ENCODE data around the gene HBQ1. TPM values are rescaled to one million over a fixed set of nuclear protein-coding genes. Genes with fewer than 3 reads are reported as not detected.
A peak's percentile ranks its signal among the peaks of the same experiment; 100 is the strongest.
"Not testable (repeated sequence)": the region's sequence is repeated elsewhere in the genome, so short reads cannot be mapped to it uniquely, and the experiment has no call there.

Gene HBQ1
- polyA plus RNA-seq, 6 donors from 2014 or later = not detected

GRCh38 chr16:164134-164823 lies 16.0 kb upstream of the HBQ1 start:
- not testable (repeated sequence) for H3K9me3 Mint-ChIP-seq

GRCh38 chr16:164827-165538 lies 15.3 kb upstream of the HBQ1 start:
- peaks cover 34 to 64% (median 51%) of the 10 kb centered on the region in 3 donors for H3K27me3 Mint-ChIP-seq
- no peak overlapping the region for H3K27ac Mint-ChIP-seq
- H3K4me3 Mint-ChIP-seq = peak overlapping the region; percentile 7 to 77 (median 58)
- peaks cover 0 to 10% (median 5%) of the 10 kb centered on the region in 3 donors for H3K4me1 Mint-ChIP-seq
- ATAC-seq (ENCODE audit: low read depth in 2 of 2) (peak; percentile 24 to 26), DNase-seq (no peak)
- no peaks in the 10 kb centered on the region for H3K9me3 Mint-ChIP-seq
- no peaks in the 10 kb centered on the region for H3K36me3 Mint-ChIP-seq

More at GRCh38 chr16:164134-164823, 16.0 kb upstream of the HBQ1 start:
- H3K36me3 Mint-ChIP-seq; H3K4me3 Mint-ChIP-seq; H3K27ac Mint-ChIP-seq; ATAC-seq (ENCODE audit: low read depth in 2 of 2); DNase-seq: not testable (repeated sequence)
- Mint-ChIP-seq H3K4me1 (peaks cover 0 to 10% (median 5%) of the 10 kb centered on the region in 3 donors), H3K27me3 (peaks cover 38 to 64% (median 51%) of the 10 kb centered on the region in 3 donors)

- H3K9me3 Mint-ChIP-seq = no peaks in the 10 kb centered on the region
- H3K27ac Mint-ChIP-seq = peak within 1 kb of the TSS in 1 of 6 donors; percentile 49
- H3K4me3 Mint-ChIP-seq = peak within 1 kb of the TSS; percentile 7 to 85 (median 78)
- ATAC-seq (ENCODE audit: low read depth in 2 of 2) (peak; percentile 44 to 51), DNase-seq (no peak)
- H3K36me3 Mint-ChIP-seq = no peaks in the 10 kb centered on the region
- peaks cover 0 to 10% (median 5%) of the 10 kb centered on the region in 3 donors for H3K4me1 Mint-ChIP-seq
- peaks cover 40 to 72% (median 59%) of the 10 kb centered on the region in 3 donors for H3K27me3 Mint-ChIP-seq
These were observed 14.5 kb upstream of the HBQ1 start, which contains the start of gene HBM for GRCh38 chr16:165539-166374. HBM (plus strand) TSS chr16:165978; CDS start chr16:165998, 20 bp downstream.

- H3K9me3 Mint-ChIP-seq = no peaks in the 10 kb centered on the region
- H3K4me3 Mint-ChIP-seq = peak overlapping the region in 5 of 8 donors; percentile 49 to 85 (median 79)
- H3K4me1 Mint-ChIP-seq = peaks cover 0 to 10% (median 5%) of the 10 kb centered on the region in 3 donors
- no peak for DNase-seq
- no peaks in the 10 kb centered on the region for H3K36me3 Mint-ChIP-seq
- ATAC-seq (ENCODE audit: low read depth in 2 of 2) = no peak
- H3K27me3 Mint-ChIP-seq = peaks cover 43 to 73% (median 60%) of the 10 kb centered on the region in 3 donors
- no peak overlapping the region for H3K27ac Mint-ChIP-seq
These were observed 13.7 kb upstream of the HBQ1 start for GRCh38 chr16:166375-167121.

GRCh38 chr16:167122-167690 lies 13.1 kb upstream of the HBQ1 start:
- H3K27ac Mint-ChIP-seq = no peak overlapping the region
- DNase-seq (no peak), ATAC-seq (ENCODE audit: low read depth in 2 of 2) (no peak)
- H3K4me3 Mint-ChIP-seq = peak overlapping the region in 6 of 8 donors; percentile 44 to 85 (median 69)
- no peaks in the 10 kb centered on the region for H3K36me3 Mint-ChIP-seq
- H3K27me3 Mint-ChIP-seq = peaks cover 44 to 71% (median 60%) of the 10 kb centered on the region in 3 donors
- H3K4me1 Mint-ChIP-seq = peaks cover 0 to 10% (median 7%) of the 10 kb centered on the region in 3 donors
- no peaks in the 10 kb centered on the region for H3K9me3 Mint-ChIP-seq

GRCh38 chr16:168424-168823 lies 11.8 kb upstream of the HBQ1 start:
- Mint-ChIP-seq H3K27me3 (peaks cover 41 to 69% (median 59%) of the 10 kb centered on the region in 3 donors), H3K9me3 (no peaks in the 10 kb centered on the region), H3K27ac (peak overlapping the region in 1 of 6 donors; percentile 54), H3K4me1 (peaks cover 0 to 10% (median 7%) of the 10 kb centered on the region in 3 donors), H3K36me3 (no peaks in the 10 kb centered on the region), H3K4me3 (no peak overlapping the region)
- DNase-seq (no peak), ATAC-seq (ENCODE audit: low read depth in 2 of 2) (no peak)

GRCh38 chr16:169014-169413 lies 11.2 kb upstream of the HBQ1 start:
- Mint-ChIP-seq H3K27me3 (peaks cover 37 to 75% (median 64%) of the 10 kb centered on the region in 3 donors), H3K4me3 (peak overlapping the region in 1 of 8 donors; percentile 36), H3K4me1 (peaks cover 0 to 10% (median 9%) of the 10 kb centered on the region in 3 donors), H3K27ac (no peak overlapping the region), H3K36me3 (no peaks in the 10 kb centered on the region), H3K9me3 (no peaks in the 10 kb centered on the region)
- DNase-seq (no peak), ATAC-seq (ENCODE audit: low read depth in 2 of 2) (no peak)

GRCh38 chr16:170088-170507 lies 10.2 kb upstream of the HBQ1 start:
- H3K27ac Mint-ChIP-seq; ATAC-seq (ENCODE audit: low read depth in 2 of 2); H3K4me3 Mint-ChIP-seq; H3K36me3 Mint-ChIP-seq; H3K9me3 Mint-ChIP-seq; DNase-seq: not testable (repeated sequence)
- Mint-ChIP-seq H3K4me1 (peaks cover 0 to 16% (median 15%) of the 10 kb centered on the region in 3 donors), H3K27me3 (peaks cover 45 to 84% (median 72%) of the 10 kb centered on the region in 3 donors)

- no peaks in the 10 kb centered on the region for H3K9me3 Mint-ChIP-seq
- H3K27ac Mint-ChIP-seq = no peak overlapping the region
- no peaks in the 10 kb centered on the region for H3K36me3 Mint-ChIP-seq
- no peak for DNase-seq
- H3K4me3 Mint-ChIP-seq = no peak overlapping the region
- peaks cover 43 to 84% (median 77%) of the 10 kb centered on the region in 3 donors for H3K27me3 Mint-ChIP-seq
- H3K4me1 Mint-ChIP-seq = peaks cover 4 to 20% (median 15%) of the 10 kb centered on the region in 3 donors
- ATAC-seq (ENCODE audit: low read depth in 2 of 2) = no peak
These were observed 9.5 kb upstream of the HBQ1 start for GRCh38 chr16:170788-171187.

- peaks cover 4 to 18% (median 14%) of the 10 kb centered on the region in 3 donors for H3K4me1 Mint-ChIP-seq
- peak; percentile 47 to 55 for ATAC-seq (ENCODE audit: low read depth in 2 of 2)
These were observed 7.8 kb upstream of the HBQ1 start, which contains the start of gene HBA2 for GRCh38 chr16:172374-172941. HBA2 (plus strand) TSS chr16:172876; CDS start chr16:172913, 37 bp downstream.

GRCh38 chr16:173211-173854 lies 6.9 kb upstream of the HBQ1 start:
- H3K4me3 Mint-ChIP-seq = peak overlapping the region in 6 of 8 donors; percentile 28 to 70 (median 52)
- not testable (repeated sequence) for H3K9me3 Mint-ChIP-seq; ATAC-seq (ENCODE audit: low read depth in 2 of 2); H3K36me3 Mint-ChIP-seq; H3K27ac Mint-ChIP-seq; DNase-seq
- H3K4me1 Mint-ChIP-seq = peaks cover 4 to 18% (median 14%) of the 10 kb centered on the region in 3 donors
- peaks cover 37 to 76% (median 75%) of the 10 kb centered on the region in 3 donors for H3K27me3 Mint-ChIP-seq

More at GRCh38 chr16:172374-172941, 7.8 kb upstream of the HBQ1 start, which contains the start of gene HBA2:
- not testable (repeated sequence) for H3K36me3 Mint-ChIP-seq, DNase-seq, H3K27ac Mint-ChIP-seq, H3K9me3 Mint-ChIP-seq
- H3K27me3 Mint-ChIP-seq = peaks cover 34 to 76% (median 71%) of the 10 kb centered on the region in 3 donors
- H3K4me3 Mint-ChIP-seq = peak within 1 kb of the TSS in 6 of 8 donors; percentile 28 to 70 (median 52)

Data from naive B cell (primary cell).